HEK293 (cell line): ENCODE results near the gene ADAMTS17.

Experiments
- CTCF ChIA-PET: fragments of 350-600 bp; formaldehyde crosslinking; extraction: SDS; loops from one replicate; lab custom pipeline; 2021; ENCODE audit warnings: antibody characterized with exemption; lab: Yijun Ruan, JAX
- POLR2A ChIA-PET: fragments of 300-600 bp; formaldehyde crosslinking; extraction: SDS; loops from one replicate; lab custom pipeline; 2020; ENCODE audit warnings: antibody characterized with exemption, inconsistent platforms; lab: Yijun Ruan, JAX
- H3K27ac ChIP-seq: fragments of 200-500 bp; sonication (Bioruptor generic); 2 replicates; pipeline ENCODE4 v1.5.1; 2014; ENCODE audit warnings: low read depth, low read length, control low read depth, inconsistent platforms; ENCODE audit errors: extremely low read depth
- H3K36me3 ChIP-seq, 2 experiments: fragments of 200-500 bp in 1 of 2; sonication (Bioruptor generic) in 1 of 2; 1 replicate in 1 of 2; 2 replicates in 1 of 2; pipeline ENCODE4 v1.5.1; 2014 to 2017; ENCODE audit warnings: inconsistent platforms in 2 of 2, low read length in 2 of 2; ENCODE audit not compliant: control insufficient read depth in 2 of 2, insufficient read depth in 1 of 2
- H3K4me1 ChIP-seq: fragments of 200-500 bp; sonication (Bioruptor generic); 2 replicates; pipeline ENCODE4 v1.5.1; 2014; ENCODE audit warnings: mild to moderate bottlenecking, low read length, inconsistent platforms; ENCODE audit not compliant: control insufficient read depth, insufficient read depth
- H3K4me3 ChIP-seq: 2 replicates; pipeline ENCODE4 v1.5.1; 2011; ENCODE audit warnings: low read depth, mild to moderate bottlenecking, control low read depth, low read length, moderate library complexity
- H3K9me3 ChIP-seq: fragments of 200-500 bp; sonication (Bioruptor generic); 2 replicates; pipeline ENCODE4 v1.5.1; 2014; ENCODE audit warnings: low read depth, low read length, inconsistent platforms; ENCODE audit not compliant: control insufficient read depth, insufficient read depth
- ATF2 ChIP-seq: fragments of 450-650 bp; formaldehyde crosslinking; IDR thresholded peaks from 2 replicates; pipeline ENCODE4 v1.5.1; 2016; ENCODE audit warnings: missing biosample characterization, missing genetic modification characterization, low read depth
- BCL11A ChIP-seq: fragments of 450-650 bp; formaldehyde crosslinking; IDR thresholded peaks from 2 replicates; pipeline ENCODE4 v1.5.1; 2016; ENCODE audit warnings: low read depth, missing biosample characterization, missing genetic modification characterization
- FEZF1 ChIP-seq: fragments of 450-650 bp; formaldehyde crosslinking; IDR thresholded peaks from 2 replicates; pipeline ENCODE4 v1.5.1; 2016; ENCODE audit warnings: missing biosample characterization, missing genetic modification characterization
- HOXA7 ChIP-seq: sonication (generic); formaldehyde crosslinking; IDR thresholded peaks from 2 replicates; pipeline ENCODE4 v1.8.1; 2022; ENCODE audit warnings: missing genetic modification reagents, borderline replicate concordance
- KLF10 ChIP-seq: fragments of 450-650 bp; IDR thresholded peaks from 2 replicates; pipeline ENCODE4 v1.5.1; 2018; ENCODE audit warnings: missing biosample characterization, mild to moderate bottlenecking, missing genetic modification characterization
- KLF16 ChIP-seq: fragments of 450-650 bp; formaldehyde crosslinking; IDR thresholded peaks from 2 replicates; pipeline ENCODE4 v1.5.1; 2017; ENCODE audit warnings: missing biosample characterization, missing genetic modification characterization
- OSR2 ChIP-seq: fragments of 450-650 bp; formaldehyde crosslinking; IDR thresholded peaks from 2 replicates; pipeline ENCODE4 v1.5.1; 2016; ENCODE audit warnings: missing biosample characterization, missing genetic modification characterization
- PRDM6 ChIP-seq: fragments of 450-650 bp; formaldehyde crosslinking; IDR thresholded peaks from 2 replicates; pipeline ENCODE4 v1.5.1; 2017; ENCODE audit warnings: missing biosample characterization, missing genetic modification characterization
- TCF7L2 ChIP-seq: IDR thresholded peaks from 2 replicates; pipeline ENCODE4 v1.6.1; 2011; ENCODE audit warnings: low read depth, mild to moderate bottlenecking, inconsistent platforms, low read length, moderate library complexity, borderline replicate concordance
- TRIM28 ChIP-seq: IDR thresholded peaks from 2 replicates; pipeline ENCODE4 v1.6.1; 2011; ENCODE audit warnings: low read length, control low read depth, borderline replicate concordance
- WT1 ChIP-seq: fragments of 450-650 bp; formaldehyde crosslinking; IDR thresholded peaks from 2 replicates; pipeline ENCODE4 v1.5.1; 2016; ENCODE audit warnings: missing biosample characterization, missing genetic modification characterization
- ZBTB21 ChIP-seq: fragments of 450-650 bp; formaldehyde crosslinking; IDR thresholded peaks from 2 replicates; pipeline ENCODE4 v1.5.1; 2017; ENCODE audit warnings: missing biosample characterization, missing genetic modification characterization
- ZBTB8A ChIP-seq: fragments of 450-650 bp; formaldehyde crosslinking; IDR thresholded peaks from 2 replicates; pipeline ENCODE4 v1.5.1; 2016; ENCODE audit warnings: missing biosample characterization, missing genetic modification characterization
- ZEB2 ChIP-seq: fragments of 450-650 bp; formaldehyde crosslinking; IDR thresholded peaks from 2 replicates; pipeline ENCODE4 v1.5.1; 2016; ENCODE audit warnings: missing biosample characterization, missing genetic modification characterization
- ZNF114 ChIP-seq: fragments of 450-650 bp; formaldehyde crosslinking; IDR thresholded peaks from 2 replicates; pipeline ENCODE4 v1.5.0; 2017; ENCODE audit warnings: missing biosample characterization, missing genetic modification characterization
- ZNF155 ChIP-seq: fragments of 450-650 bp; formaldehyde crosslinking; IDR thresholded peaks from 2 replicates; pipeline ENCODE4 v1.5.1; 2016; ENCODE audit warnings: missing biosample characterization, missing genetic modification characterization
- ZNF221 ChIP-seq: fragments of 450-650 bp; formaldehyde crosslinking; IDR thresholded peaks from 2 replicates; pipeline ENCODE4 v1.5.1; 2017; ENCODE audit warnings: missing biosample characterization, missing genetic modification characterization, borderline replicate concordance
- ZNF24 ChIP-seq: fragments of 450-650 bp; formaldehyde crosslinking; IDR thresholded peaks from 2 replicates; pipeline ENCODE4 v1.5.1; 2016; ENCODE audit warnings: missing biosample characterization, missing genetic modification characterization
- ZNF362 ChIP-seq: fragments of 450-650 bp; formaldehyde crosslinking; IDR thresholded peaks from 2 replicates; pipeline ENCODE4 v1.5.1; 2016; ENCODE audit warnings: missing biosample characterization, missing genetic modification characterization
- ZNF366 ChIP-seq: fragments of 450-650 bp; formaldehyde crosslinking; conservative IDR thresholded peaks from 2 replicates; pipeline ENCODE4 v1.5.1; 2016; ENCODE audit warnings: missing biosample characterization, missing genetic modification characterization
- ZNF394 ChIP-seq: fragments of 450-650 bp; formaldehyde crosslinking; IDR thresholded peaks from 2 replicates; pipeline ENCODE4 v1.5.1; 2016; ENCODE audit warnings: missing biosample characterization, missing genetic modification characterization, mild to moderate bottlenecking, moderate library complexity, borderline replicate concordance
- ZNF398 ChIP-seq: fragments of 450-650 bp; formaldehyde crosslinking; IDR thresholded peaks from 2 replicates; pipeline ENCODE4 v1.5.1; 2017; ENCODE audit warnings: missing biosample characterization, missing genetic modification characterization
- ZNF629 ChIP-seq: fragments of 450-650 bp; formaldehyde crosslinking; IDR thresholded peaks from 2 replicates; pipeline ENCODE4 v1.5.1; 2017; ENCODE audit warnings: missing biosample characterization, missing genetic modification characterization
- ZNF76 ChIP-seq: fragments of 450-650 bp; formaldehyde crosslinking; IDR thresholded peaks from 2 replicates; pipeline ENCODE4; 2016; ENCODE audit warnings: low read depth, missing biosample characterization, missing genetic modification characterization, borderline replicate concordance
- ZNF830 ChIP-seq: fragments of 450-650 bp; IDR thresholded peaks from 2 replicates; pipeline ENCODE4 v1.5.0; 2018; ENCODE audit warnings: missing biosample characterization, missing genetic modification characterization, low read depth, mild to moderate bottlenecking, moderate library complexity
- ZNF843 ChIP-seq: fragments of 450-650 bp; formaldehyde crosslinking; IDR thresholded peaks from 2 replicates; pipeline ENCODE4 v1.5.1; 2016; ENCODE audit warnings: missing biosample characterization, missing genetic modification characterization
- TF ChIP-seq, protein P1 (sequence below): fragments of 450-650 bp; formaldehyde crosslinking; IDR thresholded peaks from 2 replicates; pipeline ENCODE4 v1.5.1; 2016; ENCODE audit warnings: missing biosample characterization, missing genetic modification characterization
- TF ChIP-seq, protein P2 (sequence below): fragments of 450-650 bp; formaldehyde crosslinking; IDR thresholded peaks from 2 replicates; pipeline ENCODE4 v1.5.1; 2016; ENCODE audit warnings: missing biosample characterization, missing genetic modification characterization

ADAMTS17 gene

GRCh38 chr15:100220058-100220768, 121.6 kb downstream of the ADAMTS17 start:
- no peak overlapping the region for H3K4me3 ChIP-seq
- peaks cover 2% of the 10 kb centered on the region; the same call in 1 of the 2 replicates for H3K4me1 ChIP-seq
- POLR2A ChIA-PET: no interaction called here
- no peak overlapping the region for H3K27ac ChIP-seq
- CTCF ChIA-PET: interaction anchor here (0.6 kb wide), 1 partner anchor 10 kb away, joined by 3 read pairs; no protein-coding TSS in a partner anchor
- no peaks in the 10 kb centered on the region for H3K9me3 ChIP-seq
- no peaks in the 10 kb centered on the region for H3K36me3 ChIP-seq
- TF ChIP-seq ZBTB21 (tag by site-specific recombination): peak; percentile 85
- TF ChIP-seq ZNF398: peak; percentile 59
- TF ChIP-seq, protein P1, sequence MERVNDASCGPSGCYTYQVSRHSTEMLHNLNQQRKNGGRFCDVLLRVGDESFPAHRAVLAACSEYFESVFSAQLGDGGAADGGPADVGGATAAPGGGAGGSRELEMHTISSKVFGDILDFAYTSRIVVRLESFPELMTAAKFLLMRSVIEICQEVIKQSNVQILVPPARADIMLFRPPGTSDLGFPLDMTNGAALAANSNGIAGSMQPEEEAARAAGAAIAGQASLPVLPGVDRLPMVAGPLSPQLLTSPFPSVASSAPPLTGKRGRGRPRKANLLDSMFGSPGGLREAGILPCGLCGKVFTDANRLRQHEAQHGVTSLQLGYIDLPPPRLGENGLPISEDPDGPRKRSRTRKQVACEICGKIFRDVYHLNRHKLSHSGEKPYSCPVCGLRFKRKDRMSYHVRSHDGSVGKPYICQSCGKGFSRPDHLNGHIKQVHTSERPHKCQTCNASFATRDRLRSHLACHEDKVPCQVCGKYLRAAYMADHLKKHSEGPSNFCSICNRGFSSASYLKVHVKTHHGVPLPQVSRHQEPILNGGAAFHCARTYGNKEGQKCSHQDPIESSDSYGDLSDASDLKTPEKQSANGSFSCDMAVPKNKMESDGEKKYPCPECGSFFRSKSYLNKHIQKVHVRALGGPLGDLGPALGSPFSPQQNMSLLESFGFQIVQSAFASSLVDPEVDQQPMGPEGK (tag by site-specific recombination): 0 out of 2 replicates have a peak, but pooled peaks have one; percentile 17
- peak; percentile 33; the same call in 1 of the 2 replicates for TF ChIP-seq KLF10 (tag by site-specific recombination)
- 0 out of 2 replicates have a peak, but pooled peaks have one; percentile 24 for TF ChIP-seq KLF16 (tag by site-specific recombination)
- TF ChIP-seq ZNF394 (tag by site-specific recombination): peak; percentile 61; the same call in 1 of the 2 replicates
- no peak for TF ChIP-seq HOXA7 (CRISPR knock-in tag)
- 0 out of 2 replicates have a peak, but pooled peaks have one; percentile 32 for TF ChIP-seq ZNF76 (tag by site-specific recombination)
- peak; percentile 85 for TF ChIP-seq PRDM6
- 0 out of 2 replicates have a peak, but pooled peaks have one; percentile 37 for TF ChIP-seq WT1 (tag by site-specific recombination)
- 0 out of 2 replicates have a peak, but pooled peaks have one; percentile 65 for TF ChIP-seq BCL11A
- TF ChIP-seq ZNF629 (tag by site-specific recombination): peak; percentile 73
- peak; percentile 38; the same call in 1 of the 2 replicates for TF ChIP-seq ZBTB8A
- TF ChIP-seq ZNF362 (tag by site-specific recombination): 0 out of 2 replicates have a peak, but pooled peaks have one; percentile 33
- 0 out of 2 replicates have a peak, but pooled peaks have one; percentile 49 for TF ChIP-seq FEZF1 (tag by site-specific recombination)
- peak; percentile 48; the same call in 1 of the 2 replicates for TF ChIP-seq ZNF366 (tag by site-specific recombination)
- TF ChIP-seq TCF7L2: peak; percentile 88
- TF ChIP-seq ZNF830 (tag by site-specific recombination): no peak
- peak; percentile 50; the same call in 1 of the 2 replicates for TF ChIP-seq ZNF843 (tag by site-specific recombination)
- TF ChIP-seq OSR2: peak; percentile 64
- TF ChIP-seq, protein P2, sequence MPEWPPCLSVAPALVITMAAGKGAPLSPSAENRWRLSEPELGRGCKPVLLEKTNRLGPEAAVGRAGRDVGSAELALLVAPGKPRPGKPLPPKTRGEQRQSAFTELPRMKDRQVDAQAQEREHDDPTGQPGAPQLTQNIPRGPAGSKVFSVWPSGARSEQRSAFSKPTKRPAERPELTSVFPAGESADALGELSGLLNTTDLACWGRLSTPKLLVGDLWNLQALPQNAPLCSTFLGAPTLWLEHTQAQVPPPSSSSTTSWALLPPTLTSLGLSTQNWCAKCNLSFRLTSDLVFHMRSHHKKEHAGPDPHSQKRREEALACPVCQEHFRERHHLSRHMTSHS (tag by site-specific recombination): 0 out of 2 replicates have a peak, but pooled peaks have one; percentile 22
- TF ChIP-seq ZNF114 (tag by site-specific recombination): no peak
- TF ChIP-seq ZNF24 (tag by site-specific recombination): peak; percentile 62; the same call in 1 of the 2 replicates
- TF ChIP-seq TRIM28: peak; percentile 72; the same call in 1 of the 2 replicates
- TF ChIP-seq ZEB2 (tag by site-specific recombination): peak; percentile 59
- no peak for TF ChIP-seq ZNF221
- peak; percentile 71 for TF ChIP-seq ATF2 (tag by site-specific recombination)
- no peak for TF ChIP-seq ZNF155 (tag by site-specific recombination)
